ENCODE results near the gene KIAA0825. TPM values are rescaled to one million over a fixed set of nuclear protein-coding genes. Genes with fewer than 3 reads are reported as not detected.
A peak's percentile ranks its signal among the peaks of the same experiment; 100 is the strongest.

The KIAA0825 gene
- total RNA-seq, 2 experiments from 2014 or later: 1.1 to 2.0 TPM

GRCh38 chr5:94526706-94527105, 91.7 kb downstream of the KIAA0825 start:
- peaks cover 5% of the 10 kb centered on the region for H3K4me1 Mint-ChIP-seq (ENCODE audit: low read depth)
- DNase-seq (no peak), ATAC-seq (no peak)
- ChIA-PET CTCF (interaction anchor here (0.8 to 2.0 kb wide), 4 partner anchors 166 to 324 kb away, joined by 3 to 9 read pairs (median 4); no protein-coding TSS in a partner anchor), POLR2A (no interaction called here)
- H3K36me3 Mint-ChIP-seq (ENCODE audit: low read depth): no peaks in the 10 kb centered on the region
- no peak overlapping the region for H3K4me3 Mint-ChIP-seq
- H3K9me3 Mint-ChIP-seq (ENCODE audit: insufficient read depth): no peaks in the 10 kb centered on the region
- H3K27me3 Mint-ChIP-seq (ENCODE audit: low read depth): no peaks in the 10 kb centered on the region
- H3K27ac Mint-ChIP-seq: no peak overlapping the region

DNA sequence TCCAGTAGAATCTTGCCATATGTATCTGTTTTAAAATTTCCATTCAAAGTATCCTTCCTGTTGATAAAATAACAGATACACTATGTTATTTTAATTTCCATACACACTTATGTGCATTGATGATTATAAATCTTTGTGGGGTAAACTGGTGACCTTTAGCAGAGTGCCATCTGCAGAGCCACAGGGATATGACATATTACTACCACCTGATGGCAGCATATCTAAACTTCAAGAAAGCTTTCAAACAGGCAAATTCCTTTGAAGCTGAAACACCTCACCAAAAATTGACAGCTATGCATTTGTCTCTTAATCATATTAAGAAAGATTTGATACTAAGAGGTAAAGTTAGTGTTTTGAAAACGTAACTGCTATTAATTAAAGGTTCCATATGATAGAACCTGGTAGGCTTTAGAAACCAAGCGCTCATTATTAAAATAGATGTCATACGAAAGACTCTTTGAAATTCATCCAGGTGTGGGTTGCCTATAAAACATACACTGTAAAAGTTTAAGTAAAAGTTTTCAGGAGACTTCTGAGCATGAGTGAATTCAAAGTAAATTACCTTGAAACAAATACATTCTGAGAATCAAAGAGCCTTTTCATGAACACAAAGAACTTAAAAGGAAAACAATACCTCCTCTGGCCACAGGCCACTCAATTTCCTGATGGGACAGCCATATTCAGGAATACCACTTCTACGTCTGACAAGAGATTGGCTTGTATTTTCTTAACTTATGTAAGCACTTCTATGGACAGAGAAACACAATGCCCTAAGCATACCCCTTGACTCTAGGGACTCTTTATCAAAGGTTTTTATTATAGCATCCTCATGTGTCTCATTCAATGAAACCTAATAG, 93.3 kb downstream of the KIAA0825 start:
- H3K27me3 Mint-ChIP-seq (ENCODE audit: low read depth): no peaks in the 10 kb centered on the region
- peak; percentile 53 for DNase-seq
- H3K9me3 Mint-ChIP-seq (ENCODE audit: insufficient read depth): no peaks in the 10 kb centered on the region

GRCh38 chr5:94523018-94523417, 95.4 kb downstream of the KIAA0825 start:
- Mint-ChIP-seq H3K4me3 (no peak overlapping the region), H3K27me3 (ENCODE audit: low read depth) (no peaks in the 10 kb centered on the region), H3K27ac (no peak overlapping the region), H3K4me1 (ENCODE audit: low read depth) (peaks cover 5% of the 10 kb centered on the region), H3K9me3 (ENCODE audit: insufficient read depth) (no peaks in the 10 kb centered on the region), H3K36me3 (ENCODE audit: low read depth) (no peaks in the 10 kb centered on the region)
- ChIA-PET CTCF (interaction anchor here (2.4 to 2.8 kb wide), 2 partner anchors 170 to 215 kb away, joined by 12 to 41 read pairs; no protein-coding TSS in a partner anchor), POLR2A (no interaction called here)
- DNase-seq: no peak
- ATAC-seq: no peak

More for the DNA sequence above, 93.3 kb downstream of the KIAA0825 start:
- peaks cover 5% of the 10 kb centered on the region for H3K4me1 Mint-ChIP-seq (ENCODE audit: low read depth)
- POLR2A ChIA-PET: no interaction called here
- peak; percentile 69 for ATAC-seq
- CTCF ChIA-PET: interaction anchor here (0.6 to 2.8 kb wide), 26 partner anchors 49 to 330 kb away, joined by 3 to 41 read pairs (median 3); partner anchors contain the start of genes KIAA0825 and SLF1
- no peak overlapping the region for H3K27ac Mint-ChIP-seq
- H3K4me3 Mint-ChIP-seq: no peak overlapping the region
- H3K36me3 Mint-ChIP-seq (ENCODE audit: low read depth): no peaks in the 10 kb centered on the region

DNA sequence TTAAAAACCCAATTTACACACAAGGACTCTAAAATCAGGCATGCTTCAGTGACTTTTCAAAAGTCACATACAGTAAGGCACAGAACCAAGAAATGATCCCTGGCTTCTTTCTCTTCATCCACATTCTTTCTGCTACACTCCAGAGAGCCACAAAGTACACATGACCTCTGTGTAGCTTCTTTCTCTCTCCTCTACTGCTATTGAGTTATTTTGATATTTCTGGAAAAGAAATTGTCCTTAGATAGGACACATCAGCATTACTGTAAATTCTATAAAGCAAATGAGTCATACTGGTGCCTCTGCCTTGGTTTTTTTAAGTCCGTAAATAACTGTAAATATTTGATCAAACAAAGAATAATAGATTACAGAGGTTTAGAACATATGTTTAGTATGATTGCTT, 96.3 kb downstream of the KIAA0825 start:
- ChIA-PET POLR2A (no interaction called here), CTCF (no interaction called here)
- H3K36me3 Mint-ChIP-seq (ENCODE audit: low read depth): no peaks in the 10 kb centered on the region
- H3K4me1 Mint-ChIP-seq (ENCODE audit: low read depth): peaks cover 5% of the 10 kb centered on the region
- ATAC-seq (no peak), DNase-seq (no peak)
- no peaks in the 10 kb centered on the region for H3K9me3 Mint-ChIP-seq (ENCODE audit: insufficient read depth)
- H3K27me3 Mint-ChIP-seq (ENCODE audit: low read depth): no peaks in the 10 kb centered on the region
- H3K4me3 Mint-ChIP-seq: no peak overlapping the region
- H3K27ac Mint-ChIP-seq: no peak overlapping the region

DNA sequence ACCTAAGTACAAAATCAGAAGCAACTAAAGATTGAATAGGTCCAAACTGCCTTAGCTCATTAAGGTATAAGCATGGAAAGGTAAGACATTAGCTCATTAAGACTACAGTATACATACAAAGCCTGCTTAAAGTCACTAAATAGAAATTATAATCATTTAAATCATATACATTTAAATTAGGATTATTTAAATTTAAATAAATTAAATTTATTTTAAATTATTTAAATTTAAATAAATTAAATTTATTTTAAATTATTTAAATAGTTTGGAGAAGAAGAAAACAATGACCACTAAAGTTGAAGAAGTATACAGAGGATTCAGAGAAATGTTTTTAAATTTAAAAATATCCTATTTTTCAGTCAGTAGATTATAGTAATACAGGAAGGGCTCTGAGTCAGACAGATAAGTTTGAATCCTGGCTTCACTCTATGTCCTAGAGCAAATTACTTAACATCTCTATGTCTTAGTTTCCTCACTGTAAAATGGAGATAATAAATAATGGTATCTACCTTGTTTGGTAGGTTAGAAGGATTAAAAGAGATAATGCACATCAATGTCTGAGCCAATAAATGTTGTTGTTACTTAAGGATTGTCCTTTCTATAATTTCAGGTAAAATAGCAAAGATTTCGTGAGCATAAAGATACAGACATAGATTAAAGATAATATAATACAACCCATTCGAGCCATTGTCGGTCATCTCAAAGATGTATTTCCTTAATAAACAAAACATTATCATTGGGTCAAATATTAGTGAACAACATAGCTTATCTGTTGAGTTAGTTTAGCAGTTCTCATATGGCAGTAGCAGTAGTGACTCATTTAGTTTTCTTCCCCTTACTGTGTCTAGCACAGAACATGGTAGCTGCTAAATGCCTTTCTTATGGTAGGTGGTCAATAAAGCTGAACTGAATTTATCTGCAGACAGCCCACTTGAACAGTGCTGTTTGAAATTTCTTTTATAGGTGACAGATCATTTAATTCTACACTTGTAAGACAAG, 100.6 kb downstream of the KIAA0825 start:
- no peaks in the 10 kb centered on the region for H3K36me3 Mint-ChIP-seq (ENCODE audit: low read depth)
- ATAC-seq (no peak), DNase-seq (no peak)
- no peaks in the 10 kb centered on the region for H3K27me3 Mint-ChIP-seq (ENCODE audit: low read depth)
- ChIA-PET CTCF (no interaction called here), POLR2A (no interaction called here)
- H3K27ac Mint-ChIP-seq: no peak overlapping the region
- H3K9me3 Mint-ChIP-seq (ENCODE audit: insufficient read depth): no peaks in the 10 kb centered on the region
- no peaks in the 10 kb centered on the region for H3K4me1 Mint-ChIP-seq (ENCODE audit: low read depth)
- H3K4me3 Mint-ChIP-seq: no peak overlapping the region

- Mint-ChIP-seq H3K9me3 (ENCODE audit: insufficient read depth) (no peaks in the 10 kb centered on the region), H3K36me3 (ENCODE audit: low read depth) (no peaks in the 10 kb centered on the region), H3K27me3 (ENCODE audit: low read depth) (no peaks in the 10 kb centered on the region), H3K27ac (no peak overlapping the region), H3K4me3 (no peak overlapping the region), H3K4me1 (ENCODE audit: low read depth) (no peaks in the 10 kb centered on the region)
- CTCF ChIA-PET: no interaction called here
- ATAC-seq (no peak), DNase-seq (no peak)
- POLR2A ChIA-PET: no interaction called here
These were observed 102.3 kb downstream of the KIAA0825 start for GRCh38 chr5:94516148-94516547.

GRCh38 chr5:94508461-94509148, 109.8 kb downstream of the KIAA0825 start:
- Mint-ChIP-seq H3K27ac (no peak overlapping the region), H3K36me3 (ENCODE audit: low read depth) (no peaks in the 10 kb centered on the region), H3K4me1 (ENCODE audit: low read depth) (no peaks in the 10 kb centered on the region), H3K9me3 (ENCODE audit: insufficient read depth) (no peaks in the 10 kb centered on the region), H3K4me3 (no peak overlapping the region), H3K27me3 (ENCODE audit: low read depth) (no peaks in the 10 kb centered on the region)
- DNase-seq (no peak), ATAC-seq (no peak)
- CTCF ChIA-PET: no interaction called here
- POLR2A ChIA-PET: no interaction called here

- ATAC-seq: no peak
- POLR2A ChIA-PET: no interaction called here
- CTCF ChIA-PET: no interaction called here
- H3K36me3 Mint-ChIP-seq (ENCODE audit: low read depth): no peaks in the 10 kb centered on the region
- H3K4me3 Mint-ChIP-seq: no peak overlapping the region
- H3K9me3 Mint-ChIP-seq (ENCODE audit: insufficient read depth): no peaks in the 10 kb centered on the region
- DNase-seq: no peak
- no peaks in the 10 kb centered on the region for H3K27me3 Mint-ChIP-seq (ENCODE audit: low read depth)
- no peaks in the 10 kb centered on the region for H3K4me1 Mint-ChIP-seq (ENCODE audit: low read depth)
- no peak overlapping the region for H3K27ac Mint-ChIP-seq
These were observed 112.9 kb downstream of the KIAA0825 start for GRCh38 chr5:94505327-94506068.

DNA sequence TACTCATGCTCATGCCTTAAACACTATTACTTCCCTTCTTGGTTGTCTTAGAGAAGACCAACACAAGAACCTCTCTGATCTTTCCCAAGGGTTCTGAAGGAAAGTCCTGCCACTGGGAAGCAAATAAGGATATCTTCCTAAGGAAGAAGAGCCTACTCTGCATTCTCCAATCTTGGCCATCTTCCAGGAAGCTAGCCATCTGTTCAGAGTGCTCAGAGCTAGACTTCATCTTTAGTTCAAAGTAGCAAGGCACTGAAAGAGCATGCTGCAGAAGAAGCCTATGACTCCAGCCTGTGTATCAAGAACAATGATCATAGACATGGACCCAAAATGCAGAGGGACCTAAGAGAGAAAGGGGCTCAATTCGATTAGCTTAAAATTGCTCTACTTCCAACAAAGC, 114.7 kb downstream of the KIAA0825 start:
- ATAC-seq (no peak), DNase-seq (no peak)
- Mint-ChIP-seq H3K4me3 (no peak overlapping the region), H3K27ac (no peak overlapping the region), H3K27me3 (ENCODE audit: low read depth) (no peaks in the 10 kb centered on the region), H3K4me1 (ENCODE audit: low read depth) (peaks cover 2% of the 10 kb centered on the region), H3K36me3 (ENCODE audit: low read depth) (no peaks in the 10 kb centered on the region), H3K9me3 (ENCODE audit: insufficient read depth) (no peaks in the 10 kb centered on the region)
- ChIA-PET CTCF (no interaction called here), POLR2A (no interaction called here)

- H3K4me1 Mint-ChIP-seq (ENCODE audit: low read depth): peaks cover 2% of the 10 kb centered on the region
- H3K27me3 Mint-ChIP-seq (ENCODE audit: low read depth): no peaks in the 10 kb centered on the region
- ChIA-PET POLR2A (no interaction called here), CTCF (no interaction called here)
- no peaks in the 10 kb centered on the region for H3K36me3 Mint-ChIP-seq (ENCODE audit: low read depth)
- H3K27ac Mint-ChIP-seq: no peak overlapping the region
- no peaks in the 10 kb centered on the region for H3K9me3 Mint-ChIP-seq (ENCODE audit: insufficient read depth)
- DNase-seq: no peak
- H3K4me3 Mint-ChIP-seq: no peak overlapping the region
- no peak for ATAC-seq
These were observed 117.0 kb downstream of the KIAA0825 start for GRCh38 chr5:94501365-94501764.

DNA sequence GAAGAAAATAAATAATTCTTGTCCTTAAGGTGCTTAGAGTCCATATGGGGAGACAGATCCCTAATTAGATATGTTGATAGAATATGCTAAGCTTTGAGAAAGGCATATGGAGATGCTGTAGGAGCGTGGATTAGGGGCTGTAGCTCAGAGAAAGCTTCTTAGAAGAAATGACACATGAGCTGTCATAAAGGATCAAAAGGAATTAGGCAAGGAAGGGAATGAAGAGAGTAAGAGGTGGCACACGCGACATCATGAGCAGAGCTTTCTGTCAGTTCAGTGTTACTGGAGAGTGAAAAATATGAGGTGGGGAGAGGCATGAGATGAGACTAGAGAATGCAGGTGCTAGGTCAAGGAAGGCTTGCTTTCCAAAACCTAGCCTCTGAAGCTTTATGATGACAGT, 118.6 kb downstream of the KIAA0825 start:
- no peak for ATAC-seq
- no peak for DNase-seq
- Mint-ChIP-seq H3K4me1 (ENCODE audit: low read depth) (peaks cover 2% of the 10 kb centered on the region), H3K27ac (no peak overlapping the region), H3K27me3 (ENCODE audit: low read depth) (no peaks in the 10 kb centered on the region), H3K36me3 (ENCODE audit: low read depth) (no peaks in the 10 kb centered on the region), H3K4me3 (no peak overlapping the region), H3K9me3 (ENCODE audit: insufficient read depth) (no peaks in the 10 kb centered on the region)
- ChIA-PET CTCF (no interaction called here), POLR2A (no interaction called here)

All from activated CD8-positive, alpha-beta T cell treated with anti-CD3 and anti-CD28 coated beads, Interleukin-2, amount 10 ng/mL, durations not matched to agents 7 days and 5 days (primary cell).